ENCODE data around the gene KRTAP5-4.

- TF ChIP-seq EP300 (IDR thresholded peaks at IDR 0.05), result no peak
- no peak for TF ChIP-seq CTCF (IDR thresholded peaks at IDR 0.05)
- TF ChIP-seq POLR2A (IDR thresholded peaks at IDR 0.05), result no peak
These were observed 17.2 kb downstream of the KRTAP5-4 start for GRCh38 chr11:1604711-1605110.
